Right lobe of liver (tissue), 4 donors: Measurements from ENCODE around the gene SAXO2.

Source experiments
- CTCF ChIP-seq, 4 donors: fragments of 200-600 bp in 3 of 4; fragments of 450-650 bp in 1 of 4; IDR thresholded peaks; one replicate each; pipeline versions ENCODE4 v1.5.1 to v1.8.0; 2016 to 2022; ENCODE audit warnings: antibody characterized with exemption in 4 of 4, mild to moderate bottlenecking in 2 of 4
- POLR2A ChIP-seq: fragments of 450-650 bp; IDR thresholded peaks from one replicate; pipeline ENCODE4 v1.6.1; 2017; ENCODE audit warnings: antibody characterized with exemption, mild to moderate bottlenecking
- donor health status: DM: no; HTN: no; CAD: no.
- donor health status: DM: no; HTN: no; CAD: no.
- donor health status: DM: no; HTN: yes; CAD: no.

DNA sequence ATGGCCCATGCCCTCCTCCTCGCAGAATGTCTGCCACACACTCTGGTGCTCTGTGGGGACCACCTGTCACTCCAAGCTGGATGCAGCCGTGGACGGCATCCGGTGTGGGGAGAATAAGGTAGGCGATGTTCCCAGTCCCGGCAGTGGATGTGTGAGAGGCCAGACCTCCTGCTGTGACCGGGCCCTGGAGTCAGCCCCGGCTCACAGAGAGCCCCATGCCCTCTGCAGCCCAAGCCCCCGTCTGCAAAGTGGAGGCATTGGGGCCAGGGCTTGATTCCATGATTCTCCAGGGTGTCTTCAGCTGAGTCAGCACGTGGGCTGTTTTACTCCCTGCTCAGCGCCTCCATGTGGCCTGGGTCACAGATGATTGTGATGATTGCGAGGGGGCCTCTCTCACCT is 54.5 kb downstream of the SAXO2 start:
- TF ChIP-seq POLR2A: no peak
- no peak for TF ChIP-seq CTCF (IDR thresholded peaks at IDR 0.05)
